Activated T-helper 1 cell treated with anti-CD3 and anti-CD28 coated beads, Interleukin-12 subunit alpha, Interleukin-12 subunit beta, Interleukin-2, Interleukin-4 antibody, amounts not matched to agents 30 ng/mL and 10 ng/mL and 1 ng/mL, durations not matched to agents 14 hours and 24 hours and 36 hours (primary cell): ENCODE data around the gene PIGZ. TPM values are rescaled to one million over a fixed set of nuclear protein-coding genes. Genes with fewer than 3 reads are reported as not detected.

ENCODE experiments used
- DNase-seq: peaks from one replicate; pipeline ENCODE4 v3.0.0; 2021; ENCODE audit warnings: low spot score
- H3K27ac Mint-ChIP-seq: one replicate; pipeline ENCODE4 v1.8.0; 2021; ENCODE audit warnings: mild to moderate bottlenecking, mixed read lengths
- H3K27me3 Mint-ChIP-seq: one replicate; pipeline ENCODE4 v1.8.0; 2022; ENCODE audit warnings: mild to moderate bottlenecking, moderate library complexity, mixed read lengths; ENCODE audit not compliant: insufficient read depth
- H3K36me3 Mint-ChIP-seq: one replicate; pipeline ENCODE4 v1.8.0; 2021; ENCODE audit warnings: low read depth, mixed read lengths
- H3K4me1 Mint-ChIP-seq: one replicate; pipeline ENCODE4 v1.8.0; 2021; ENCODE audit warnings: low read depth, mixed read lengths
- H3K4me3 Mint-ChIP-seq: one replicate; pipeline ENCODE4 v1.8.0; 2021; ENCODE audit warnings: mild to moderate bottlenecking, moderate library complexity, mixed read lengths
- H3K9me3 Mint-ChIP-seq: one replicate; pipeline ENCODE4 v1.8.0; 2021; ENCODE audit warnings: mixed read lengths
- intact Hi-C: fragments of 100-400 bp; cut with micrococcal nuclease; formaldehyde crosslinking; loops from one replicate; pipeline ENCODE4 v1.15.1; 2024
- total RNA-seq: library from RNA; stranded (reverse); gene quantifications from 2 replicates; pipeline ENCODE4 v1.2.3, GENCODE V29; 2022

Gene PIGZ
- total RNA-seq, 1 donor from 2014 or later = 1.2 TPM

GRCh38 chr3:196985298-196985697 is 16.7 kb upstream of the PIGZ start:
- no peak overlapping the region for H3K27ac Mint-ChIP-seq
- H3K27me3 Mint-ChIP-seq = peaks cover 12% of the 10 kb centered on the region
- no peaks in the 10 kb centered on the region for H3K4me1 Mint-ChIP-seq
- intact Hi-C loops = no loop called here
- no peaks in the 10 kb centered on the region for H3K36me3 Mint-ChIP-seq
- DNase-seq = no peak
- no peak overlapping the region for H3K4me3 Mint-ChIP-seq
- peaks cover 19% of the 10 kb centered on the region for H3K9me3 Mint-ChIP-seq

- no peak for DNase-seq
- H3K27me3 Mint-ChIP-seq = peaks cover 12% of the 10 kb centered on the region
- H3K36me3 Mint-ChIP-seq = no peaks in the 10 kb centered on the region
- H3K9me3 Mint-ChIP-seq = peaks cover 19% of the 10 kb centered on the region
- no peak overlapping the region for H3K4me3 Mint-ChIP-seq
- H3K27ac Mint-ChIP-seq = no peak overlapping the region
- peaks cover 4% of the 10 kb centered on the region for H3K4me1 Mint-ChIP-seq
- intact Hi-C loops = no loop called here
Observed at GRCh38 chr3:196983186-196983585, 14.6 kb upstream of the PIGZ start.

GRCh38 chr3:196981657-196982056 is 13.0 kb upstream of the PIGZ start:
- Mint-ChIP-seq H3K36me3 (no peaks in the 10 kb centered on the region), H3K9me3 (peaks cover 19% of the 10 kb centered on the region), H3K4me3 (no peak overlapping the region), H3K27ac (no peak overlapping the region), H3K27me3 (peaks cover 12% of the 10 kb centered on the region), H3K4me1 (peaks cover 4% of the 10 kb centered on the region)
- intact Hi-C loops = no loop called here
- DNase-seq = no peak

- H3K27ac Mint-ChIP-seq = no peak overlapping the region
- H3K4me1 Mint-ChIP-seq = peaks cover 4% of the 10 kb centered on the region
- no peaks in the 10 kb centered on the region for H3K36me3 Mint-ChIP-seq
- no peak for DNase-seq
- peaks cover 8% of the 10 kb centered on the region for H3K27me3 Mint-ChIP-seq
- peaks cover 19% of the 10 kb centered on the region for H3K9me3 Mint-ChIP-seq
- intact Hi-C loops = loop anchor here (2.0 kb wide), 1 partner anchor 49 kb away; the partner anchor contains the start of gene MELTF
- no peak overlapping the region for H3K4me3 Mint-ChIP-seq
Observed at GRCh38 chr3:196979545-196979944, 10.9 kb upstream of the PIGZ start.

- Mint-ChIP-seq H3K27ac (no peak overlapping the region), H3K4me1 (peaks cover 4% of the 10 kb centered on the region), H3K9me3 (peaks cover 5% of the 10 kb centered on the region), H3K36me3 (no peaks in the 10 kb centered on the region), H3K27me3 (peaks cover 4% of the 10 kb centered on the region), H3K4me3 (no peak overlapping the region)
- DNase-seq = no peak
- intact Hi-C loops = no loop called here
Observed at GRCh38 chr3:196976941-196977340, 8.3 kb upstream of the PIGZ start.

GRCh38 chr3:196975349-196975748 is 6.7 kb upstream of the PIGZ start:
- Mint-ChIP-seq H3K36me3 (no peaks in the 10 kb centered on the region), H3K4me3 (no peak overlapping the region), H3K9me3 (no peaks in the 10 kb centered on the region), H3K27me3 (peaks cover 8% of the 10 kb centered on the region), H3K27ac (no peak overlapping the region), H3K4me1 (peaks cover 9% of the 10 kb centered on the region)
- DNase-seq = no peak
- intact Hi-C loops = no loop called here

- Mint-ChIP-seq H3K27ac (no peak overlapping the region), H3K27me3 (peaks cover 11% of the 10 kb centered on the region), H3K4me3 (no peak overlapping the region), H3K36me3 (no peaks in the 10 kb centered on the region), H3K9me3 (no peaks in the 10 kb centered on the region), H3K4me1 (peaks cover 12% of the 10 kb centered on the region)
- intact Hi-C loops = no loop called here
- DNase-seq = no peak
Observed at GRCh38 chr3:196974661-196975060, 6.0 kb upstream of the PIGZ start.

GRCh38 chr3:196971094-196971698 is 2.6 kb upstream of the PIGZ start:
- intact Hi-C loops = loop anchor here (1.0 kb wide), 1 partner anchor 362 kb away; no protein-coding TSS in a partner anchor
- no peak for DNase-seq
- peak overlapping the region; percentile 48 for H3K27ac Mint-ChIP-seq
- H3K4me1 Mint-ChIP-seq = peaks cover 17% of the 10 kb centered on the region
- peaks cover 11% of the 10 kb centered on the region for H3K27me3 Mint-ChIP-seq
- H3K4me3 Mint-ChIP-seq = peak overlapping the region; percentile 86
- no peaks in the 10 kb centered on the region for H3K9me3 Mint-ChIP-seq
- H3K36me3 Mint-ChIP-seq = peaks cover 4% of the 10 kb centered on the region

GRCh38 chr3:196970547-196971093 is 2.0 kb upstream of the PIGZ start:
- H3K27ac Mint-ChIP-seq = peak overlapping the region; percentile 86

GRCh38 chr3:196969660-196970546 is 1.3 kb upstream of the PIGZ start:
- peak overlapping the region; percentile 86 for H3K27ac Mint-ChIP-seq
- no peaks in the 10 kb centered on the region for H3K9me3 Mint-ChIP-seq
- peak overlapping the region; percentile 86 for H3K4me3 Mint-ChIP-seq
- peaks cover 10% of the 10 kb centered on the region for H3K36me3 Mint-ChIP-seq
- peaks cover 17% of the 10 kb centered on the region for H3K4me1 Mint-ChIP-seq
- peak; percentile 67 for DNase-seq
- intact Hi-C loops = loop anchor here (1.0 to 2.0 kb wide), 6 partner anchors 28 to 433 kb away; partner anchors contain the start of genes FBXO45, MELTF, NCBP2 and SENP5
- peaks cover 11% of the 10 kb centered on the region for H3K27me3 Mint-ChIP-seq

More at GRCh38 chr3:196970547-196971093, 2.0 kb upstream of the PIGZ start:
- DNase-seq = no peak
- Mint-ChIP-seq H3K36me3 (peaks cover 9% of the 10 kb centered on the region), H3K9me3 (no peaks in the 10 kb centered on the region), H3K4me3 (peak overlapping the region; percentile 86), H3K4me1 (peaks cover 17% of the 10 kb centered on the region), H3K27me3 (peaks cover 11% of the 10 kb centered on the region)
- intact Hi-C loops = loop anchor here (1.0 kb wide), 1 partner anchor 361 kb away; no protein-coding TSS in a partner anchor

GRCh38 chr3:196969134-196969659 is 564 bp upstream of the PIGZ start:
- peak overlapping the region; percentile 83 for H3K4me3 Mint-ChIP-seq
- H3K9me3 Mint-ChIP-seq = no peaks in the 10 kb centered on the region
- peak; percentile 44 for DNase-seq
- peak overlapping the region; percentile 78 for H3K27ac Mint-ChIP-seq
- H3K36me3 Mint-ChIP-seq = peaks cover 10% of the 10 kb centered on the region
- H3K27me3 Mint-ChIP-seq = peaks cover 11% of the 10 kb centered on the region
- peaks cover 17% of the 10 kb centered on the region for H3K4me1 Mint-ChIP-seq
- intact Hi-C loops = loop anchor here (1.0 to 2.0 kb wide), 6 partner anchors 27 to 432 kb away; partner anchors contain the start of genes FBXO45, MELTF, NCBP2 and SENP5

- H3K9me3 Mint-ChIP-seq = no peaks in the 10 kb centered on the region
- H3K4me3 Mint-ChIP-seq = peak overlapping the region; percentile 80
- H3K27ac Mint-ChIP-seq = no peak overlapping the region
- peaks cover 10% of the 10 kb centered on the region for H3K36me3 Mint-ChIP-seq
- H3K27me3 Mint-ChIP-seq = peaks cover 11% of the 10 kb centered on the region
- no peak for DNase-seq
- peaks cover 17% of the 10 kb centered on the region for H3K4me1 Mint-ChIP-seq
- intact Hi-C loops = loop anchor here (2.0 kb wide), 2 partner anchors 61 to 431 kb away; partner anchors contain the start of gene MELTF
Observed at GRCh38 chr3:196967412-196968232, 1.0 kb downstream of the PIGZ start.
